Measurements from ENCODE around the gene HES6.

DNA sequence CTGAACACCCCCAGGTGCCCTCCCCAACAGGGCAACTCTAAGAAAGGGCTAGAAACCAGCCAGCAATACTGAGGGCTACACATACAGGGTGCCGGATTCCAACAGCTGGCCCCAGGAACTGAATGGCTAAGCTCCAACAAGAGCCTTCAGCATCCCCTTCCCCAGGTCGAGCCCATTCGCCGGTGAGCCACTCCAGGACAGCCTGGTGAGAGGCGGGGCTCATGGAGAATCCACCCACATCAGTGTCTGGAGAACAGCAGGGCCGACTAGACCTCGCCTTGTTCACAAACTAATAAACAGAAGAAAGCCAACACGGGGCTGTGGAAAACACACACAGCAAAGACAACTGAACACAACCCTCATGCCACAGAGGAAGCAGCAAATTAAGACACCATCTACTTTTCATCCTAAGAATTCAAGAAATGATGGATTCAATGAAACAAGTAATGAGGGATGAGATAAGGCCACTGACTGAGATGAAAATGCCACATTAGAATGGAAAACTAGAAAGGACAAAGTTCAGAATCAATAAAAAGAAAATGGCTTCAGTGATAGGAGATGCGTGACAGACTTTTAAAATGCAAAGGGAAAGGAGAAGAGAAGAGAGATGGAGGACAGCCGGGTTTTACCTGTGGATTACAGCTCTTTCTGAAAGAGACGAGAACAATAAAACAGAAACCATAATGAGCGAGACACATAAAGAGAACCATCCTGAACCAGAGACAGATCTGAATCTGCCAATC, 40.4 kb upstream of the HES6 start:
- TF ChIP-seq, protein P1, sequence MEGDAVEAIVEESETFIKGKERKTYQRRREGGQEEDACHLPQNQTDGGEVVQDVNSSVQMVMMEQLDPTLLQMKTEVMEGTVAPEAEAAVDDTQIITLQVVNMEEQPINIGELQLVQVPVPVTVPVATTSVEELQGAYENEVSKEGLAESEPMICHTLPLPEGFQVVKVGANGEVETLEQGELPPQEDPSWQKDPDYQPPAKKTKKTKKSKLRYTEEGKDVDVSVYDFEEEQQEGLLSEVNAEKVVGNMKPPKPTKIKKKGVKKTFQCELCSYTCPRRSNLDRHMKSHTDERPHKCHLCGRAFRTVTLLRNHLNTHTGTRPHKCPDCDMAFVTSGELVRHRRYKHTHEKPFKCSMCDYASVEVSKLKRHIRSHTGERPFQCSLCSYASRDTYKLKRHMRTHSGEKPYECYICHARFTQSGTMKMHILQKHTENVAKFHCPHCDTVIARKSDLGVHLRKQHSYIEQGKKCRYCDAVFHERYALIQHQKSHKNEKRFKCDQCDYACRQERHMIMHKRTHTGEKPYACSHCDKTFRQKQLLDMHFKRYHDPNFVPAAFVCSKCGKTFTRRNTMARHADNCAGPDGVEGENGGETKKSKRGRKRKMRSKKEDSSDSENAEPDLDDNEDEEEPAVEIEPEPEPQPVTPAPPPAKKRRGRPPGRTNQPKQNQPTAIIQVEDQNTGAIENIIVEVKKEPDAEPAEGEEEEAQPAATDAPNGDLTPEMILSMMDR (optimal IDR thresholded peaks at IDR 0.05 in 1 of 3, IDR thresholded peaks at IDR 0.05 in 1 of 3, conservative IDR thresholded peaks at IDR 0.05 in 1 of 3; ENCODE audit: extremely low read depth in 1 of 3, insufficient read depth in 2 of 3, low read length in 3 of 3) = no peak
- no peak for TF ChIP-seq EZH2 (IDR thresholded peaks at IDR 0.05; ENCODE audit: low read length)

All from keratinocyte (primary cell).